Adrenal gland (tissue), 12 donors: ENCODE data around the gene TRIO. TPM values are rescaled to one million over a fixed set of nuclear protein-coding genes. Genes with fewer than 3 reads are reported as not detected.

Experiments used
- DNase-seq, 7 donors: peaks; one replicate each; pipeline ENCODE4 v3.0.0-alpha.2; 2019 to 2020
- H3K27ac ChIP-seq, 5 donors: fragments of 200-600 bp; sonication (generic) in 4 of 5; 1 replicate in 3 of 5; 2 replicates in 2 of 5; pipeline versions ENCODE4 v1.5.1 to v1.8.0; 2016 to 2020; ENCODE audit warnings: mild to moderate bottlenecking in 1 of 5
- H3K27me3 ChIP-seq: fragments of 200-600 bp; 2 replicates; pipeline ENCODE4 v1.8.0; 2021
- H3K36me3 ChIP-seq, 2 donors: fragments of 200-600 bp; replicated peaks in 1 of 2; 1 replicate in 1 of 2; 2 replicates in 1 of 2; pipeline versions ENCODE4 v1.5.1 to v1.8.0; 2018 to 2022
- H3K4me1 ChIP-seq, 2 donors: fragments of 200-600 bp; replicated peaks in 1 of 2; 1 replicate in 1 of 2; 2 replicates in 1 of 2; pipeline versions ENCODE4 v1.5.1 to v1.8.0; 2018 to 2021
- H3K4me3 ChIP-seq, 4 donors: fragments of 200-600 bp; sonication (generic) in 3 of 4; one replicate each; pipeline ENCODE4 v1.5.1; 2016 to 2018
- H3K9me3 ChIP-seq, 3 donors: fragments of 200-600 bp; sonication (generic) in 1 of 3; replicated peaks in 1 of 3; 1 replicate in 2 of 3; 2 replicates in 1 of 3; pipeline versions ENCODE4 v1.5.1 to v1.8.0; 2016 to 2021
- CTCF ChIP-seq, 6 experiments: fragments of 450-650 bp in 4 of 6; fragments of 200-600 bp in 2 of 6; sonication (generic) in 1 of 6; IDR thresholded peaks; 1 replicate in 5 of 6; 2 replicates in 1 of 6; pipeline versions ENCODE4 v1.5.1 to v1.8.0; 2016 to 2021; ENCODE audit warnings: antibody characterized with exemption in 6 of 6, mild to moderate bottlenecking in 2 of 6, moderate library complexity in 1 of 6
- POLR2A ChIP-seq, 2 donors: fragments of 450-650 bp; IDR thresholded peaks; one replicate each; pipeline ENCODE4 v1.6.1; 2017; ENCODE audit warnings: antibody characterized with exemption in 2 of 2, mild to moderate bottlenecking in 2 of 2, moderate library complexity in 1 of 2
- WGBS, 4 donors: extraction: QIAGEN DNeasy Blood & Tissue Kit in 2 of 4; methylation state at CpG; one replicate each; pipeline versions ENCODE4 v1.1.5 to v1.1.7; 2013 to 2017; 5-methylcytosine and 5-hydroxymethylcytosine counted together
- intact Hi-C, 2 donors: fragments of 100-400 bp; cut with DNase I; formaldehyde crosslinking; loops; one replicate each; pipeline versions ENCODE4 v1.14.1 to v1.15.0; 2022 to 2023
- polyA plus RNA-seq, 3 donors: library from polyadenylated mRNA; stranded (reverse); fragments of 200-250 nt in 2 of 3; fragments of 350-450 nt in 1 of 3; fragmentation: Illumina TruSeq in 1 of 3; extraction: RNeasy Lipid Tissue Mini Kit (QIAGEN cat#74804) in 1 of 3; gene quantifications; one replicate each; pipeline ENCODE4 v1.2.3, GENCODE V29; 2013 to 2014
- total RNA-seq, 9 donors: library from RNA; depleted of rRNA in 4 of 9; stranded (reverse); fragments of >200 nt in 4 of 9; fragments of 120-200 nt in 1 of 9; fragmentation: NEBNext Ultra II Directional in 1 of 9; extraction: Animal tissue kit (Norgen Biotek cat#: 25700) in 1 of 9; gene quantifications; one replicate each; pipeline versions ENCODE4 v1.1.0 to v1.2.4, GENCODE V29; 2013 to 2023
- donor health status: healthy with polysubstance abuse.
- donor health status: Bipolar disorder and iron deficiency.
- donor health status: DM: yes; HTN: yes; CAD: no.
- donor health status: DM: no; HTN: no; CAD: no.
- donor health status: DM: no; HTN: no; CAD: no.
- donor health status: DM: yes; HTN: yes; CAD: no.

The TRIO gene
- total and polyA plus RNA-seq, 12 donors: 27.3 to 109 (median 72.4) TPM

DNA sequence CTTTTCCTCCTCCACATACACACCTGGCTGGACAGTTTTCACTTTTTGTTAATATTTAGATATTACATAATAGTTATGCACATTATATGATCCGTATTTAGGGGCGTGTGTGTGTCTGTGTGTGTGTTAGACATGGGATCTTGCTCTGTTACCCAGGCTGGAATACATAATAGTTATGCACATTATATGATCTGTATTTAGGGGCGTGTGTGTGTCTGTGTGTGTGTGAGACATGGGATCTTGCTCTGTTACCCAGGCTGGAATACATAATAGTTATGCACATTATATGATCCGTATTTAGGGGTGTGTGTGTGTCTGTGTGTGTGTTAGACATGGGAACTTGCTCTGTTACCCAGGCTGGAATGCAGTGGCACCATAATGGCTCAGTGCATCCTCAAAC is 239.5 kb downstream of the TRIO start:
- Histone ChIP-seq H3K4me3 (no peak overlapping the region), H3K27ac (no peak overlapping the region), H3K4me1 (no peaks in the 10 kb centered on the region), H3K36me3 (peaks cover 0 to 54% of the 10 kb centered on the region in 2 donors), H3K9me3 (no peaks in the 10 kb centered on the region), H3K27me3 (no peaks in the 10 kb centered on the region)
- TF ChIP-seq POLR2A (IDR thresholded peaks at IDR 0.05) (no peak), CTCF (IDR thresholded peaks at IDR 0.05) (no peak)
- 95 to 96% (median 96%) methylated on average over 4 of the region's 4 CpGs for WGBS, 4 donors
- intact Hi-C loops: no loop called here
- no peak for DNase-seq

DNA sequence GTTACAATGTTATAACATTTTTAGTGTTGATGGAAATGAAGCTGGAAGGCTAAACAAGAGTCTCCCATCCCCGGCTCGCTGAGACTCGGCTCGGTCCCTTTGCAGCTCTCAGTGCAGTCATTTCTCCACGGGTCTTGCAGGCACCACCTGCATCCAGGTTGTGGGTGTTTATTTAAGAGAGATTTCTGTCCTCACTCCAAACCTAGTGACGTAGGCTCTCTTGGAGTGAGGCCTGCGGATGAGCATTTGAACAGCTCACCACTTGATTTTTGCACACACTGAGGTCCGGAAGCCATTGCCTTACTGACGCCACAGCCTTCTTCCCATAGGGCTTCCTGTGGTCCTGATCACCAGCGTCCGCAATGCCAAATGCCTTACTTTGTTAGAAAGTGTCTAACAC is 240.8 kb downstream of the TRIO start:
- peaks cover 0 to 55% of the 10 kb centered on the region in 2 donors for H3K36me3 ChIP-seq

GRCh38 chr5:14385019-14385418 is 241.9 kb downstream of the TRIO start:
- no peak for DNase-seq
- no peaks in the 10 kb centered on the region for H3K4me1 ChIP-seq
- no peak overlapping the region for H3K4me3 ChIP-seq
- no peak overlapping the region for H3K27ac ChIP-seq
- WGBS, 4 donors: 89 to 91% (median 90%) methylated on average over 15 of the region's 15 CpGs
- intact Hi-C loops: no loop called here
- TF ChIP-seq POLR2A (IDR thresholded peaks at IDR 0.05): no peak
- TF ChIP-seq CTCF (IDR thresholded peaks at IDR 0.05): no peak
- H3K27me3 ChIP-seq: no peaks in the 10 kb centered on the region
- H3K9me3 ChIP-seq: no peaks in the 10 kb centered on the region
- H3K36me3 ChIP-seq: peaks cover 0 to 56% of the 10 kb centered on the region in 2 donors

More for the DNA sequence above, 240.8 kb downstream of the TRIO start:
- Histone ChIP-seq H3K9me3 (no peaks in the 10 kb centered on the region), H3K4me3 (no peak overlapping the region), H3K27me3 (no peaks in the 10 kb centered on the region), H3K4me1 (no peaks in the 10 kb centered on the region), H3K27ac (no peak overlapping the region)
- TF ChIP-seq CTCF (IDR thresholded peaks at IDR 0.05) (no peak), POLR2A (IDR thresholded peaks at IDR 0.05) (no peak)
- intact Hi-C loops: no loop called here
- 83 to 94% (median 86%) methylated on average over 11 of the region's 11 CpGs for WGBS, 4 donors
- no peak for DNase-seq

GRCh38 chr5:14386884-14387624 is 243.9 kb downstream of the TRIO start:
- H3K4me3 ChIP-seq: no peak overlapping the region
- TF ChIP-seq CTCF (IDR thresholded peaks at IDR 0.05) (no peak), POLR2A (IDR thresholded peaks at IDR 0.05) (no peak)
- DNase-seq: no peak
- no peaks in the 10 kb centered on the region for H3K9me3 ChIP-seq
- no peaks in the 10 kb centered on the region for H3K27me3 ChIP-seq
- peaks cover 0 to 51% of the 10 kb centered on the region in 2 donors for H3K36me3 ChIP-seq
- WGBS, 4 donors: 81 to 89% (median 88%) methylated on average over 16 of the region's 16 CpGs
- H3K4me1 ChIP-seq: no peaks in the 10 kb centered on the region
- intact Hi-C loops: no loop called here
- H3K27ac ChIP-seq: no peak overlapping the region
